ENCODE measurements around the gene TRIM7.
"Not testable (repeated sequence)": the region's sequence is repeated elsewhere in the genome, so short reads cannot be mapped to it uniquely, and the experiment has no call there.

The TRIM7 gene

DNA sequence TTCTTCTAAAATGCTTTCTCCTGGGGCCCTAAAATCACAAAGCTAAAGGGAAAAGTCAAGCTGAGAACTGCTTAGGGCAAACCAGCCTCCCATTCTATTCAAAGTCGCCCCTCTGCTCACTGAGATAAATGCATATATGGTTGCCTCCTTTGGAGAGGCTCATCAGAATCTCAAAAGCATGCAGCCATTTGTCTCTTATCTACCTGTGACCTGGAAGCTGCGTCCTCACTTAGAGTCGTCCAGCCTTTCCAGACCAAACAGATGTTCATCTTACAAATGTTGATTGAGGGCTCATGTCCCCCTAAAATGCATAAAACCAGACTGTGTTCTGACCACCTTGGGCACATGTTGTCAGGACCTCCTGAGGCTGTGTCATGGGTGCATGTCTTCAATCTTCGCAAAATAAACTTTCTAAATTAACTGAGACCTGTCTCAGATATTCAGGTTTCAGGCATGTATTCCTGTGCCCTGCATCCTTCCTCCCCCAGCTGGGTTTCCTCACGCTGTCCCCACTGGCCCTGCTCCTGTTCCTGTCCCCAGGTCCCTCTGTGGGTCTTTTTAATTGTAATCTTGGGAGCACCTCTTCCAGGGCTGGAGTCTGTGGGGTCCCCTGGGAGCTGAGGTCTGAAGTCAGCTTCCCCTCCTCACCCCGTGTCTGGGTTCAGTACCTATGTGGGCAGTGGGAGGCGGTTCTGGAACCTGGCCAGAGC is 57.9 kb downstream of the TRIM7 start, which contains the start of gene OR2V2:
Gene OR2V2, plus strand, starts transcription at position 660 of the 710 bp plus-strand sequence. CDS start 7,357 bp downstream, outside the sequence.
- not testable (repeated sequence) for DNase-seq

DNA sequence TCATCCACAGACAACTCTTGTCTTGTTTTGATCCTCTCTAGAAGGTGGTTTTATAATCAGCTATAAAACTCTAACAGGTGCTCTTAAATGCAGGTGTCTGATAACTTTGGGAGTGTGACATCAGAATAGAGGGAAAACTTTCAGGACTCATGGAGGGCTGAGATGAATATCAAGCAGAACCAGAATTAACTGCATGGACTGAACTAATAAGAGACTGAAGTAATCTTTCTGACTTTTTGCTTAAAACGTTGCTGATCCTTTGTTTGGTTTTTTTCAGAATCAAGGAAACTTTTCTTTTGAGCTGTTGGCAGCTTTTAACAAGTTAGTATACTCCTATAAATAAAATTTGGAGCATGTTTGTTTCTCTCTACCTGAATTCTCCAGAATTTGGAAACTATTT is 59.9 kb downstream of the TRIM7 start:
- DNase-seq = no peak
